GM23338 (cell line): ENCODE results near the gene SND1. TPM values are rescaled to one million over a fixed set of nuclear protein-coding genes. Genes with fewer than 3 reads are reported as not detected.

Source experiments
- ATAC-seq: fragments of 200-7000 bp; cut with Tn5 transposase; 3 replicates; pipeline ENCODE4 v1.9.1; 2020
- DNase-seq: peaks from one replicate; pipeline ENCODE4 v3.0.0-alpha.2; 2015; ENCODE audit warnings: low spot score
- H2AFZ ChIP-seq: fragments of 200-600 bp; sonication (generic); 2 replicates; pipeline ENCODE4 v1.8.0; 2016; ENCODE audit warnings: antibody characterized with exemption, mild to moderate bottlenecking, moderate library complexity
- H3F3A ChIP-seq: fragments of 200-600 bp; sonication (generic); replicated peaks from 2 replicates; pipeline ENCODE4 v1.8.0; 2017; ENCODE audit warnings: antibody characterized with exemption, mixed run types, low read depth
- H3K27ac ChIP-seq: fragments of 200-600 bp; sonication (generic); 2 replicates; pipeline ENCODE4 v1.6.1; 2016; ENCODE audit warnings: low read depth
- H3K27me3 ChIP-seq: fragments of 200-600 bp; sonication (generic); 2 replicates; pipeline ENCODE4 v1.8.0; 2016; ENCODE audit warnings: mild to moderate bottlenecking, mixed run types, moderate library complexity; ENCODE audit not compliant: insufficient read depth
- H3K36me3 ChIP-seq: fragments of 200-600 bp; sonication (generic); 2 replicates; pipeline ENCODE4 v1.8.0; 2016; ENCODE audit warnings: mild to moderate bottlenecking; ENCODE audit not compliant: insufficient read depth
- H3K4me1 ChIP-seq: fragments of 200-600 bp; sonication (generic); 2 replicates; pipeline ENCODE4 v1.8.0; 2016; ENCODE audit warnings: mild to moderate bottlenecking, moderate library complexity; ENCODE audit not compliant: insufficient read depth
- H3K4me2 ChIP-seq: fragments of 200-600 bp; sonication (generic); 2 replicates; pipeline ENCODE4 v1.7.1; 2017; ENCODE audit warnings: mixed run types
- H3K4me3 ChIP-seq: fragments of 200-600 bp; sonication (generic); 2 replicates; pipeline ENCODE4 v1.6.1; 2016; ENCODE audit warnings: mixed run types
- H3K79me2 ChIP-seq: fragments of 200-600 bp; sonication (generic); replicated peaks from 2 replicates; pipeline ENCODE4 v1.8.0; 2017; ENCODE audit warnings: mild to moderate bottlenecking; ENCODE audit not compliant: insufficient read depth
- H3K9me2 ChIP-seq: fragments of 200-600 bp; sonication (generic); 2 replicates; pipeline ENCODE4 v1.8.0; 2017; ENCODE audit not compliant: insufficient read depth
- H4K20me1 ChIP-seq: fragments of 200-600 bp; sonication (generic); replicated peaks from 2 replicates; pipeline ENCODE4 v1.8.0; 2017; ENCODE audit warnings: mild to moderate bottlenecking; ENCODE audit not compliant: insufficient read depth
- H3K27ac Mint-ChIP-seq: 2 replicates; pipeline ENCODE4 v1.8.0; 2020; ENCODE audit warnings: inconsistent platforms, mild to moderate bottlenecking, moderate library complexity, mixed read lengths
- H3K27me3 Mint-ChIP-seq: 3 replicates; pipeline ENCODE4 v1.8.0; 2022; ENCODE audit warnings: low read depth, mild to moderate bottlenecking, moderate library complexity, mixed read lengths, inconsistent platforms; ENCODE audit not compliant: insufficient read depth, poor library complexity
- H3K36me3 Mint-ChIP-seq: 3 replicates; pipeline ENCODE4 v1.8.0; 2021; ENCODE audit warnings: low read depth, mild to moderate bottlenecking, inconsistent platforms, moderate library complexity, mixed read lengths
- H3K4me1 Mint-ChIP-seq: 3 replicates; pipeline ENCODE4 v1.8.0; 2020; ENCODE audit warnings: mild to moderate bottlenecking, inconsistent platforms, mixed read lengths
- H3K4me3 Mint-ChIP-seq: 3 replicates; pipeline ENCODE4 v1.8.0; 2021; ENCODE audit warnings: moderate library complexity, mild to moderate bottlenecking, inconsistent platforms, mixed read lengths
- H3K9me3 Mint-ChIP-seq: 3 replicates; pipeline ENCODE4 v1.8.0; 2020; ENCODE audit warnings: moderate library complexity, mild to moderate bottlenecking, inconsistent platforms, mixed read lengths
- CREB1 ChIP-seq: fragments of 250-450 bp; sonication (Bioruptor Pico); IDR thresholded peaks from 2 replicates; pipeline ENCODE4 v1.5.0; 2020; ENCODE audit warnings: low read depth, mild to moderate bottlenecking, moderate library complexity
- CTCF ChIP-seq, 2 experiments: fragments of 200-600 bp in 1 of 2; sonication (generic) in 1 of 2; conservative IDR thresholded peaks; 2 replicates each; pipeline versions ENCODE4 v1.5.1 to v1.6.1; 2016 to 2017; ENCODE audit warnings: antibody characterized with exemption in 2 of 2, low read depth in 2 of 2, mild to moderate bottlenecking in 2 of 2, moderate library complexity in 1 of 2
- ETS1 ChIP-seq: IDR thresholded peaks from 2 replicates; pipeline ENCODE4 v1.6.1; 2016; ENCODE audit warnings: antibody characterized with exemption
- EZH2 ChIP-seq: fragments of 200-600 bp; sonication (generic); IDR thresholded peaks from one replicate; pipeline ENCODE4 v1.8.0; 2017; ENCODE audit warnings: antibody characterized with exemption, mild to moderate bottlenecking, low read depth; ENCODE audit not compliant: unreplicated experiment
- EZH2phosphoT487 ChIP-seq: fragments of 200-600 bp; sonication (generic); IDR thresholded peaks from one replicate; pipeline ENCODE4 v1.8.1; 2018; ENCODE audit warnings: antibody characterized with exemption; ENCODE audit not compliant: unreplicated experiment
- JUNB ChIP-seq: IDR thresholded peaks from one replicate; pipeline ENCODE4 v1.6.1; 2016; ENCODE audit warnings: antibody characterized with exemption; ENCODE audit not compliant: unreplicated experiment
- NANOG ChIP-seq: IDR thresholded peaks from 2 replicates; pipeline ENCODE4 v1.6.1; 2016; ENCODE audit warnings: antibody characterized with exemption, borderline replicate concordance
- POLR2AphosphoS5 ChIP-seq: IDR thresholded peaks from 2 replicates; pipeline ENCODE4 v1.6.1; 2016; ENCODE audit warnings: antibody characterized with exemption, low read depth
- REST ChIP-seq: IDR thresholded peaks from one replicate; pipeline ENCODE4 v1.6.1; 2018; ENCODE audit warnings: antibody characterized with exemption; ENCODE audit not compliant: unreplicated experiment
- STAT1 ChIP-seq: IDR thresholded peaks from one replicate; pipeline ENCODE4 v1.6.1; 2016; ENCODE audit warnings: antibody characterized with exemption; ENCODE audit not compliant: unreplicated experiment
- ZNF114 ChIP-seq: fragments of 250-450 bp; sonication (Bioruptor Pico); IDR thresholded peaks from 2 replicates; pipeline ENCODE4 v1.5.0; 2020; ENCODE audit warnings: mild to moderate bottlenecking, moderate library complexity
- ZNF331 ChIP-seq: fragments of 250-450 bp; sonication (Bioruptor Pico); IDR thresholded peaks from 2 replicates; pipeline ENCODE4 v1.5.0; 2020; ENCODE audit warnings: low read depth, mild to moderate bottlenecking, moderate library complexity
- ZNF462 ChIP-seq: fragments of 250-450 bp; sonication (Bioruptor Pico); IDR thresholded peaks from 2 replicates; pipeline ENCODE4 v1.5.0; 2020; ENCODE audit warnings: mild to moderate bottlenecking, moderate library complexity
- polyA plus RNA-seq: library from polyadenylated mRNA; unstranded; fragments of >200 nt; fragmentation: Nextera tagmentation; extraction: Ambion mirVana; gene quantifications from 2 replicates; pipeline ENCODE4 v1.2.1, GENCODE V29; 2016
- total RNA-seq: library from RNA; depleted of rRNA; stranded (reverse); fragments of >200 nt; shearing (Covaris generic); gene quantifications from 2 replicates; pipeline ENCODE4 v1.2.3, GENCODE V29; 2014

SND1 gene
- total and polyA plus RNA-seq, 2 experiments from 2014 or later = 107 to 254 TPM

- H3K4me1 ChIP-seq = peaks cover 7% of the 10 kb centered on the region; the same call in 1 of the 2 replicates
- no peaks in the 10 kb centered on the region for H3K79me2 ChIP-seq
- no peaks in the 10 kb centered on the region for H3K36me3 Mint-ChIP-seq
- no peak for DNase-seq
- H3F3A ChIP-seq = 0 out of 2 replicates have a peak, but pooled peaks cover 6% of the 10 kb centered on the region
- H3K4me1 Mint-ChIP-seq = peaks cover 23% of the 10 kb centered on the region
- H3K4me3 Mint-ChIP-seq = no peak overlapping the region
- H2AFZ ChIP-seq = no peak overlapping the region
- H3K27me3 Mint-ChIP-seq = peaks cover 19% of the 10 kb centered on the region
- no peak overlapping the region for H3K4me3 ChIP-seq
- ATAC-seq = no peak
- H3K27ac Mint-ChIP-seq = no peak overlapping the region
- H4K20me1 ChIP-seq = no peaks in the 10 kb centered on the region
- no peaks in the 10 kb centered on the region for H3K36me3 ChIP-seq
- no peak overlapping the region for H3K27ac ChIP-seq
- peaks cover 4% of the 10 kb centered on the region; the same call in 1 of the 2 replicates for H3K27me3 ChIP-seq
- TF ChIP-seq CREB1 (no peak), NANOG (no peak), REST (no peak), ZNF114 (CRISPR knock-in tag) (no peak), POLR2AphosphoS5 (no peak), CTCF (conservative IDR thresholded peaks at IDR 0.05; ENCODE audit: low read depth in 2 of 2) (no peak), ZNF462 (CRISPR knock-in tag) (no peak), ZNF331 (CRISPR knock-in tag) (no peak), EZH2 (no peak), EZH2phosphoT487 (no peak), JUNB (no peak), STAT1 (no peak), ETS1 (no peak)
- H3K4me2 ChIP-seq = no peak overlapping the region
- no peaks in the 10 kb centered on the region for H3K9me2 ChIP-seq
- no peaks in the 10 kb centered on the region for H3K9me3 Mint-ChIP-seq
Observed at GRCh38 chr7:128119036-128119435, 467.0 kb downstream of the SND1 start.
